ENCODE data around the gene ADAM15.
A peak's percentile ranks its signal among the peaks of the same experiment; 100 is the strongest.

ADAM15 gene

GRCh38 chr1:155086856-155087535 lies 35.9 kb downstream of the ADAM15 start:
- DNase-seq: no peak

- peak; percentile 64 for DNase-seq
These were observed 40.2 kb downstream of the ADAM15 start for GRCh38 chr1:155091071-155092051.

GRCh38 chr1:155092131-155092530 lies 41.0 kb downstream of the ADAM15 start:
- DNase-seq: no peak

- no peak for DNase-seq
These were observed 41.5 kb downstream of the ADAM15 start for GRCh38 chr1:155092641-155093040.

- peak; percentile 37 for DNase-seq
These were observed 43.0 kb downstream of the ADAM15 start for GRCh38 chr1:155093911-155094621.

- DNase-seq: no peak
These were observed 43.5 kb downstream of the ADAM15 start for GRCh38 chr1:155094622-155094948.

GRCh38 chr1:155099331-155099730 lies 48.2 kb downstream of the ADAM15 start:
- no peak for DNase-seq

GRCh38 chr1:155103325-155103724 lies 52.2 kb downstream of the ADAM15 start:
- no peak for DNase-seq

- no peak for DNase-seq
These were observed 53.8 kb downstream of the ADAM15 start for GRCh38 chr1:155104605-155105534.

- no peak for DNase-seq
These were observed 54.5 kb downstream of the ADAM15 start for GRCh38 chr1:155105604-155106011.

GRCh38 chr1:155106862-155107261 lies 55.7 kb downstream of the ADAM15 start:
- no peak for DNase-seq

- no peak for DNase-seq
These were observed 56.5 kb downstream of the ADAM15 start for GRCh38 chr1:155107309-155108264.

GRCh38 chr1:155108296-155108695 lies 57.2 kb downstream of the ADAM15 start:
- no peak for DNase-seq

- DNase-seq: no peak
These were observed 59.3 kb downstream of the ADAM15 start for GRCh38 chr1:155110381-155110780.

GRCh38 chr1:155110826-155111225 lies 59.7 kb downstream of the ADAM15 start:
- no peak for DNase-seq
